GM19099 (cell line): ENCODE results near the gene RABGGTA.

Source experiments
- POLR2A ChIP-seq: IDR thresholded peaks from 3 replicates; pipeline ENCODE4 v1.6.1; 2011; ENCODE audit warnings: low read depth; ENCODE audit not compliant: insufficient read length; ENCODE audit errors: extremely low read depth

RABGGTA gene

DNA sequence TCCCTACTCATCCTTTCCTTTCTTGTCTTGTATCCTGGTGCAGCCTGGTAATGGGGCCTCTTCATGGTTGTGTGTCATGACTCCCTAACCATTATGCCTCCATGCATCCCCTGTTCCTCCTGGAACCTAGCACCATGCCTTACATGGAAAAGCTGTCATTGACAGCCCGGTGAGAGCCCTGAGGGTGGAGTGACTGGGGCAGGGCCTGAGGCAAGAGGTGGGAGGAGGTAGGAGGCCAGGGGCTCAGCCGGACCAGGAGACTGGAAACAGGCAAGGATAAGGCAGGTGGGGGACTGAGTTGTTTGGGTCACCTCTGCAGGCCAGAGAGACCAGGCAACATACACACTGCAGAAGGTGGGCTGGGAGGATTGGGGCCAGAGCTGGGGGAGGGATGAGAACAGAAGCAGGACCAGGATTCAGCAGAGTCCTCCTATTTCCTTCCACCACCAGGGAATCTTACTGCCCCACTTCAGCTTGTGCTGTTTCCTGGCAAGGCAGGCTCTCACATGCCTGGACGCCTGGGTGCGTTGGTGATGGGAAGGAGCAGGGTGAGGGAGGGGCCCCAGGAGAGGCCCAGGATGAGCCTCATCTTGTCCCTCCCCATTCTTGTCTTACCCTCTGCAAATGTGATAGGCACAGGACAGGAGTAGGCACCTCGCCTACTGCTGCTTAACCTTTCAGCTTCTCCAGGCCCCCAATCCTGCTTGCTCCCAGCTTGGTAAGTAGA is 38.3 kb upstream of the RABGGTA start, which contains the start of gene LTB4R2:
Gene LTB4R2 (plus strand): TSS at position 603 of the 727 bp plus-strand sequence. CDS start 525 bp downstream, outside the sequence.
- no peak for TF ChIP-seq POLR2A

DNA sequence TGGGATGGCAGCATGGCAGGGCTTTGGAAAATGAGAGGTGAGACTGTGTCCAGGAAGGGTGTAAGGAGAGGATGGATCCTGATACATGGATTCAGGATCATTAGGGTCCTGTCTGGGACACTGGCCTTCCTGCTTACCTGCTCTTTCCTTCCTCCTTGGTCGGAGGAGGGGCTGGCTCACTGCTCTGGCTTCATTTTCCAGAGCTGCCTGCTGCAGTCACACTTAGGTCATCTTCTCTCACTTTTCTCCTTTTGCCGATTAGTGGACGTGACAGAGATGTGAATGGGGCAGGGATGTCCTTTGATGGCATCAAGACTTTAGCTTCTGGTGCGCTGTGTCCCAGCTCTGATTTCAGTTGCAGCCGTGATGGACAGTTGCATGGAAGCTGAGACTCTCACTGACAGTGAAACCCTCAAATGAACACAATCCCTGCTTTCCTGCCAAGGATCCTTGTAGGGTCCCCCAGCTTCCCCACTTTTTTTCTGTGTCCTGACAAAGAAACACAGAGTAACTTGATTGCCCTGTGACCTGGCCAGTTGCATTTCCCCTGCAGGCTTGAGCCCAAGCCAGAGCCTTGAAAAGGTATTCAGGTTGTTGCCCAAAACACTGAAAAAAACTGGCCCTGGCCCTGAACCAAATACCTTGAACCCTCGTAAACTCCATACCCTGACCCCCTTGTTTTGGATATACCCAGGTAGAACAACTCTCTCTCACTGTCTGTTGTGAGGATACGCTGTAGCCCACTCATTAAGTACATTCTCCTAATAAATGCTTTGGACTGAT is 37.1 kb upstream of the RABGGTA start:
- no peak for TF ChIP-seq POLR2A

DNA sequence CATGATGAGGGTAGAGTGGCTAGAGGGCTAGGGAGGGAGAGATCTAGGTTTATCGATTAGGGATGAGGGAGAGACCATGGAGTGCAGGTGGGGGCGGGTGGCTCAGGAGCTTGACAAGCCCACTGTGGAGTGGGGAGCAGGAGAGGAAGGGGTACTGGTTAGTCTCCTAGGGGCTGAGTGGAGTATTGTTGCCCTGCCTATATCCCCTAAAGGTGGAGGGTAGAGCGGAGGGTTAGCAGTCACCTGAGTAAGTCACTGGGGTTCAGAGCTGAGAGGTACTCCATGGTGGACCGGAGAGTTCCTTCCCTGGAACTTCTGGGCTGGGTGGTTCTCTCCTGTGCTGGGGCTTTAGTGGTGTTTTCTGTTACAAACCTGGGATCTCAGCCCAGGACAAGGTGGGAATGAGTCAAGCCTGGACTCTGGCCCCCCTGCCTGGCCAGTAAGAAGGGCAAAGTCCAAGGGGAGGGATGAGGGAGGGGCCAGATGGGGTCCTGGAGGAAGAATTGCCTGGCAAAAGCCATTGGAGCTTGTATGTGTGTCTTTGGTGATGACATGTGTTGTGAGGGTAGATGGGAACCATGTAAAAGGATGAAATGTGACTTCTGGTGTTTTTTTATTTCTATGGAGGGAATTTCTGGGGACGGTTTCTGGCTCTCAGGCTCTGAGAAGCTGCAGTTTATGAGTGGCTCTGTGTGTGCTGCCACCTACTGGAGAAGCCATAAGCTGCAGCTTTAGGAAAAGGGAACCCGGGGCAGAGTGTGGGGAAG is 36.4 kb upstream of the RABGGTA start, which contains the start of gene CIDEB:
Gene CIDEB (minus strand): TSS at position 403 of the 767 bp plus-strand sequence. CDS start 119 bp downstream, at position 284.
- TF ChIP-seq POLR2A = no peak

DNA sequence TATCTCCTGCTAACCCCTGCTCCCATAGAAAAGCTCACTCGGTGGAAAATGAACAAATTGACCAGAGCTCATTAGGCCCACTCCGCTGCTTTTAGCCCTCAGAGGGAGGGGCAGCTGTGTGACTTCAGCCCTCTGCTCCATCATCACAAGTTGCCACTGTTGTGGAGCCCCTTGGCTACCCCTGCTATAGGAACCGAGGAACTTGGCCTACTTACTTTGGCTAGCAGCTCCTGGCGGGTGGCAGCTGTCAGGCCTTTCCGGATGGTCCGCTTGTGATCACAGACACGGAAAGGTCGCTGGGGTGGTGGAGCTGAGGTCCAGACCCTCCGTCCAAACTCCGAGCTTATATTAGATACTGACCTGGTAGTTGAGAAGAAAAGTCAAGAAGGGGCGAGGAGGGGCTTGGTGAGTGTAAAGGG is 35.8 kb upstream of the RABGGTA start:
- TF ChIP-seq POLR2A = peak; percentile 3

DNA sequence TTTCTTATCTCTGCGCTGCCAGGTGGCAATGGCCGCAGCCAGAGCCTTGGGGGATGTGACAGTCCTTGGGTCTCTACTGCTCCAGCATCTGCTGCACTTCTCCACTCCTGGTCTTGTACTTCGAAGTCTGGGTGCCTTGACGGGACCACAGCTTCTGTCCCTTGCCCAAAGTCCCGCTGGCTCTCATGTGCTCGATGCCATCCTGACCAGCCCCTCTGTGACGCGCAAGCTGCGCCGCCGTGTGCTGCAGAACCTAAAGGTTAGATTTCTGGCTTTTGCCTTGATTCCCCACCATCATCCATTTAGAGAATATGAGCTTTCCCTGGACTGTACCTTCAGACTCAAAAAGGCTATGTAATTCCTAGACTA is 32.6 kb upstream of the RABGGTA start:
- no peak for TF ChIP-seq POLR2A

DNA sequence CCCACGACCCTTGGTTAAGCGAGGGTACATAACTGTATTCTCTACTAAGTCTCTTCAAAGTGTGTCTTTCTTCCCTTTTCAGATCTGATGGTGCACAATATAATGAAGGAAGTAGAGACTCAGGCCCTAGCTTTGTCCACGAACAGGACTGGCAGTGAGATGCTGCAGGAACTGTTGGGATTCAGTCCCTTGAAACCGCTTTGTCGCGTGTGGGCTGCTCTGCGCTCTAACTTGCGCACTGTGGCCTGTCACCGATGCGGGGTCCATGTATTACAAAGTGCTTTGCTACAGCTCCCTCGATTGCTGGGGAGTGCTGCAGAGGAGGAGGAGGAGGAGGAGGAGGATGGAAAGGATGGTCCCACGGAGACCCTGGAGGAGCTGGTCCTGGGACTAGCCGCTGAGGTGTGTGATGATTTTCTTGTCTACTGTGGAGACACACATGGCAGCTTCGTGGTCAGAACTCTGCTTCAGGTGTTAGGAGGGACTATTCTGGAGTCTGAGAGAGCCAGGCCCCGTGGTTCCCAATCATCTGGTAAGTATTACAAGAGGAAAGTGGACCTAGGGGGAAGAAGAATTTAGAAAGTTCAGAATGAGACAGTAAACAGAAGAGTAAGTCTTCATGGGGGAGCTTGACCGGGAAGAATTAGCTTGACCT is 29.1 kb upstream of the RABGGTA start:
- no peak for TF ChIP-seq POLR2A

DNA sequence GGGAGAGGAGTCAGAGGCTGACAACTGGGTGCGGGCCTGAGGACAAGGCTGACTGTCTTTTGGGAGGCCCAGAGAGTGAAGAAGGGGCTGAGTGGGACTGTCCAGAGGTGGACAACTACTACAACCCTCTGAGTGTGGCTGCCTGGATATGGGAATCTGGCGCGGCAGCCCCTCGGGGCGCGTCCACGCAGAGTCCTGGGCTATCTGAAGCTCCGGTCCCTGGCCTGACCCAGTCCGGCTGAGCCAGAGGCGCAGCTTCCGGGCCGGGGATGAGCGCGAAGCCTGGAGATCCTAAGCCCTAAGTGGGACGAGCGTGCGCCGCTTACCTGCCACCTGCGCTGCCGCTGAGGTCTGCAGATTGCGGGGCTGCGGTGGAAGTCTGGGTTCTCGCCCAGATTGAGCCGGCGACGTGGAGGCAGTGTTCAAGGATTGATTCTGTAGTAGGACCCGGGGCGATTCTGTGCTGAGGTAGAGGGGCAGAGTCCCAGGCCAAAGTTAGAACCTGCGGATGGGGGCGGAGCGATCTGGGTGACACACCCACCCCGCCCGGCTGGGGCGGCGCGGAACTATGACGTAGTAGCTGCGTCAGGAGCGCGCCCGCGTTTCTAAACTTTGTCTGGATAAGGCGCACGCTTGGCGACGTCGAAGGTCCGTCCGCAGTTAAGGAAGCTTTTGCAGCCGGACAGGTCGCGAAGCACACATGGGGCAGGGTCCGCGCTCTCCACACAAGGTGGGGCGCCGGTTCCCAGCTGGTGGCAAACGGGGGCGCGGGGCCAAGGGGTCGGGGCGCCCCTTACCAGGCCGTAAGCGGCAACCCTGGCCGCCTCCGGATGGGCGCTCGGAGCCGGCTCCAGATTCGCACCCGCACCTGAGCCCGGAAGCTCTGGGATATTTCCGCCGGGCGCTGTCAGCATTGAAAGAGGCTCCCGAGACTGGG is 28.1 kb upstream of the RABGGTA start, which contains the start of the genes DHRS1 and NOP9:
Gene DHRS1 (minus strand): TSS at position 526 of the 937 bp plus-strand sequence. CDS start 674 bp downstream, outside the sequence.
Gene NOP9 (plus strand): TSS at position 596 of the 937 bp plus-strand sequence. CDS start 105 bp downstream, at position 701.
- TF ChIP-seq POLR2A = peak; percentile 75

DNA sequence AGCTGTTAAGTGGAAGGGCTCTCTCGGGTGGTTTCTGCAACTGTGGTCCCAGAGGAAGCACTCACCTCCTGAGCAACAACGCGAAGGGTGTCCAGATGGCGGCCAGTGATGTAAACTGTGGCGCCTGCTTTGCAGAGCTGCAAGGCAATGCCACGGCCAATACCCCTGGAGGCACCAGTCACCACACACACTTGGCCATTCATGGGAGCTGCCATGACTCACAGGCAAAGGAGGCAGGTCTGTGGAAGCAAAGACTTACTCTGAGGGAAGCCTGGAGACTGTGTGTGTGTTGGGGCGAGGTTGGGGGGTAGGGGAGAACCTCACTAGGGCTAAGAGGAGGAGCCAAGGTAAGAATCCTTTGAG is 27.5 kb upstream of the RABGGTA start:
- no peak for TF ChIP-seq POLR2A

DNA sequence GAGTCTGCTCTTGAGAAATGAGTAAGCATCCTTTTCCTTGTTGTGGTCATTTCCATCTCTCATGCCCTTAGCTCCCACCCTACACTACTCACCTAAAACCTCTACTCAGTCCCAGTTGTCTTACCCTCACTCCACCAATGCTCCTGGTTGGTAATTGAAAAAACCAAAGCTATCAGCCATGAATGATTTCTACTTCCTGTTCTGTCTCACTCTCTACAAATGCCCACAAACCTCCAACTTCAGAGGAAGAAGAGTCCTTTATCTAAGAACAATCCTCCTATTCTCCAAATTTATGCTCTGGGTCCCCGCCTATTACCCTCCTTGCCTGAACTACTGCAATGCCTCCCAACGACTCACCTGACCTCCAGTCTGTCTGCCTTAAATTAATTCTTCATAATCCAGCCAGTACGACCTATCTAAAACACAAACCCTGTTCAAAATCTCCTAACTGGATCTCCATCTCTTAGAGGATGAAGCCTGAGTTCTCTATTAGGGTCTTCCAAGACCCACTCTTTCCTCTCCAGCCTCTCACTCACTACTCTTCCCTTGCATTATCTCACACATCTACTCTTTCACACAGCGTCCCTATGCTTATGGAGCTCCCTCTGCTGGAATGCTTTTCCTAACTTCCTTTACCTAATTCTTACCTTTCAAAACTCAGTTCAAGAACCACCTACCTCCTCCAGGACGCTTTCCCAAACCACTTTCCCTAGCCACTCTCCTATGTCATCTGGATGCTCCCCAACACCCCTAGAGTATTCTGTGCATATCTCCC is 26.0 kb upstream of the RABGGTA start:
- no peak for TF ChIP-seq POLR2A

DNA sequence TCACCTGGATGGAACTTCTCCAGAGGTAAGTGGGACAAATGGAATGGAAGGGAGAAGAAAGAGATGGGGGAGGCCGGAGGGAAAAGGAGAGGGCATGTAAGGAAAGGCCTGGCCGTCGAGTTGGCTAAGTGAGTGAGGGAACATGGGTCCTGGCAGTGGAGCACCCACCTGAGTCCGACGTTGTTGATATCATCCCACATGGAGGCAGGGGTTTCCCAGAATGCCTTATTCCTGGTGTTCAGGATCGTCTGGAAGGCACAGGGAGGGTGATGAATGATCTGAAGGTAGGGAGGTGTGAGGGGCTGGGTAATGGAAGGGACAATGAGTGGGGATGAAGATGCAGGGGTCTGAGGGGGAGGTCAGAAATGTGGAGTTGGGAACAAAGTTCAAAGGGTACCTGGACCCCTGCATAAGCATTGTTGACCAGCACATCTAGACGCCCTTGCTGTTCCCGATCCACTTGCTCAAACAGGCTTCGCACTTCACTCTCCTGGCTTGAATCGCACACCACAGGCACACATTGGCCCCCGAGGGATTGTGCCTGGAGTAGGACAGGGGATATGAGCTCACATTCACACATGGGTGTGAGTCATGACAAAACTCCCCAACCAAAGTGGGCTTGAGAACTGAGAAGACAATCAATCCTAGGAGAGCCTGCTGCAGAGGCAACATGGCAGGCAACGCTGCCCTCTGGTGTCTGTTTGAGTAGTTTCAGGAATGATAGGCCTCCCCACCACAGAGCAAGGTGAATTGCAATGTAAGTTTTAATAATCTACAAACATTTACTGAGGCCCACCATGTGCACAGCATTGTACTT is 25.2 kb upstream of the RABGGTA start:
- no peak for TF ChIP-seq POLR2A

DNA sequence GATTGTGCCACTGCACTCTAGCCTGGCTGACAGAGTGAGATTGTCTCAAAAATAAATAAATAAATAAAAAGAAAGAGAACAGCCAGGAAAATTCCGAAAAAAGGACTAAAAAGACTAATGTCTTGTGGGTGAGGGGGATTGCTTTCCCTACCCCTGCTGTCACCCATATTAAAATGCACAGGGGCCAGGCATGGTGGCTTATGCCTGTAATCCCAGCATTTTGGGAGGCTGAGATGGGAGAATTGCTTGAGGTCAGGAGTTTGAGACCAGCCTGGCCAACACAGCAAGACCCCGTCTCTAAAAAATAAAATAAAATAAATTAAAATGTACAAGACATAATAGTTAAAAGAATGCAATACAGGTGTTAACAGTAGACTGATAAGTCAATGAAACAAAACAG is 22.1 kb upstream of the RABGGTA start:
- no peak for TF ChIP-seq POLR2A
